CD4-positive, alpha-beta T cell treated with Interleukin-17A for 1 hour (primary cell): ENCODE data around the gene NTN3.
A peak's percentile ranks its signal among the peaks of the same experiment; 100 is the strongest.

Experiments used
- DNase-seq: peaks from one replicate; pipeline ENCODE4 v3.0.0-alpha.2; 2020

Gene NTN3

GRCh38 chr16:2515180-2515851 lies 44.2 kb downstream of the NTN3 start:
- no peak for DNase-seq

GRCh38 chr16:2516391-2517240 lies 45.5 kb downstream of the NTN3 start:
- no peak for DNase-seq

- no peak for DNase-seq
Measured at GRCh38 chr16:2517954-2518605, 47.0 kb downstream of the NTN3 start.

DNA sequence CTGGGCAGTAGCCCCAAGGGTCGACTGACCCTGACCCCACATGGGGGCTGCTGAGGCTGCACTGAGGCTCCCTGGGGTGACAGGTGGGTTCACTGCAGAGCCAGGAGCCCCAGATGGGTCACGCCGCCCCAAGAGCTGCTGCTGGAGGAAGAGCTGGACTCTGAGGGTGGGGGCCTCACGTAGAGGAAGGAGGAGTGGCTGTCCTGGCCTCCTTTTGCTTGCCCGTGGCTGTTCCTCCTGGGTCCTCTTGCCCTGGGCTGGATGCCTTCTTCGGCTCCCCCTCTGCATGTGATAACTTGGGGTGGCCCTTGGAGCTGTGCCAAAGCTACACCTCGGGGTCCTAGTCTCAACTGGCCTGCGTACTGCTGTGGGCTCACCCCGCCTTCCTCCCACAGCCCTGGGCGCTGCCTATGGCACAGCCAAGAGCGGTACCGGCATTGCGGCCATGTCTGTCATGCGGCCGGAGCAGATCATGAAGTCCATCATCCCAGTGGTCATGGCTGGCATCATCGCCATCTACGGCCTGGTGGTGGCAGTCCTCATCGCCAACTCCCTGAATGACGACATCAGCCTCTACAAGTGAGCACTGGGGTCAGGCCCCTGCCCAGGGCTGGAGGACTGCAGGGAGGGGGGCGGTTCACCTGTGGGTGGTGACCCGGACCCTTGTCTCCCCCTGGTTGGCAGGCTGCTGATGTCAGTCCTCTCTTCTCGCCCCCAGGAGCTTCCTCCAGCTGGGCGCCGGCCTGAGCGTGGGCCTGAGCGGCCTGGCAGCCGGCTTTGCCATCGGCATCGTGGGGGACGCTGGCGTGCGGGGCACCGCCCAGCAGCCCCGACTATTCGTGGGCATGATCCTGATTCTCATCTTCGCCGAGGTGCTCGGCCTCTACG lies 48.0 kb downstream of the NTN3 start:
- DNase-seq: no peak

GRCh38 chr16:2519711-2520080 lies 48.6 kb downstream of the NTN3 start:
- DNase-seq: no peak

- peak; percentile 91 for DNase-seq
Measured at GRCh38 chr16:2520097-2520783, 49.1 kb downstream of the NTN3 start, which contains the start of gene AMDHD2. AMDHD2 (plus strand) TSS chr16:2520371; CDS start chr16:2520459, 88 bp downstream.

GRCh38 chr16:2520784-2521531 lies 49.9 kb downstream of the NTN3 start:
- DNase-seq: peak; percentile 88
